SW480 (cell line): ENCODE results near the gene CHID1.

Source experiments
- DNase-seq: peaks from one replicate; pipeline ENCODE4 v3.0.0-alpha.2; 2016; ENCODE audit warnings: low spot score

The CHID1 gene

DNA sequence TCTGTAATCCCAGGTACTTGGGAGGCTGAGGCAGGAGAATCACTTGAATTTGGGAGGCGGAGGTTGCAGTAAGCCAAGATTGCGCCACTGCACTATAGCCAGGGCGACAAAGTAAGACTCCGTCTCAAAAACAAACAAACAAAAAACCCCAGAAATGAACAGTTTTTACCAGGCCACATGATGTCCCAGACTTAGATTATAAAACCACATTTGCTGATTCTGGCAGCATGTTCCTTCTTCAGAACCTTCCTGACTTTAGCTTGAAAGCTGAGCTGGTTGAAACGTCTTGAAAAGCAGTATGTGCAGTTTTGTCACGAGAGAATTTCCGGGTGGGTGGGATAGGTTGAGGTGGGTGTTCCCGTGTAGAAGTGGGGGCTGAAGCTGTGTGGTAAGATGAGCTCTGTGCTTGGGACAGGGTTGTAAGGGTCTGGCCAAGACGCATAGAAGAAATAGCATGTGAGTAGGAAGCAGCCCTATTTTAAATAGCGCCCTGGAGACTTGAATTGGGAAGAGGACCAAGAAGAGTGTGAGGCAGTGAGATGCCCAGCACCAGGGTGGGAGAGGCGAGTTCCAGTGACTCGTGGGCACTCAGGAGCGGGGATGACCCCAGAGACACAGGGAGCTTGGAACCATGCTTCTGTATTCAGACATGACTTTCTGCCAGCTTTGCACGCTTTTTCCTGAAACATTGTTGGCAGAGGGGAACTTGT, 22.7 kb upstream of the CHID1 start:
- DNase-seq: no peak

DNA sequence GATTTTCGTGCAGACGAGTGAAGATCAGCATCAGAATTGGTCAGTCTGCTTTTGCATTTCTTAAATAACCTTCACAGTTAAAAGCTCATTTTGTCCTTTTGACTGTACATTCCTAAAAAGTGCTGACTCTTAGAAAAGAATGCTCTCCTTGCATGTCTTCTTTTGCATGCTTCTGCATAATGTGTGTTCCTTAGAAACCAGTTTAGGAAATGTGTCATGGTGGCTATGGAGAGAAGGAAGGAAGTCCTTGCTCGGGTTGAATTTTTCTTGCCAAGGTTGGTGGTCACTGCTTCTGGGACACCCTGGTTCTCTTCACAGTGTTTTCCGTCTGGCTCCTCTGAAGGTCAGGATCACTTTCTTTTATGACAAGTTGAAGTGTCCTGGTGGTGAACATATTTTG, 21.8 kb upstream of the CHID1 start:
- no peak for DNase-seq

DNA sequence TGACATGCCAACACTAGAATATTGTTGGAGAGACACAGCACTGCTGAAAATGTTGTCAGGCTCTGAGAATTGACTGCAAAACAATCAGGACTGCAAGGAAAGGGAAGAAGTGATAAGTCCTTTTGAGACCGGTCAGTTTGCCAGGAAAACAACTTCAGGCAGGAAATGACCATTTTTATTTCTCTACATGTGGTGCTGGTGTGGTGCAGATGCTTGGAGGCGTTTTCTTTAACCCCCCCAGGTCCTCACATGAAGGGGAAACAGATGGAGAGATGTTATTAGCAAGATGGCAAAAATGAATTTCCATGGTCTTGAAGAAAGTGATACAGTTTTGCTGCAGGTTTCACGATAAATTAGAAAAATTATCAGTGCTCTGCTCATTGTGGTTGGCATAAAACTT, 20.8 kb upstream of the CHID1 start:
- no peak for DNase-seq

DNA sequence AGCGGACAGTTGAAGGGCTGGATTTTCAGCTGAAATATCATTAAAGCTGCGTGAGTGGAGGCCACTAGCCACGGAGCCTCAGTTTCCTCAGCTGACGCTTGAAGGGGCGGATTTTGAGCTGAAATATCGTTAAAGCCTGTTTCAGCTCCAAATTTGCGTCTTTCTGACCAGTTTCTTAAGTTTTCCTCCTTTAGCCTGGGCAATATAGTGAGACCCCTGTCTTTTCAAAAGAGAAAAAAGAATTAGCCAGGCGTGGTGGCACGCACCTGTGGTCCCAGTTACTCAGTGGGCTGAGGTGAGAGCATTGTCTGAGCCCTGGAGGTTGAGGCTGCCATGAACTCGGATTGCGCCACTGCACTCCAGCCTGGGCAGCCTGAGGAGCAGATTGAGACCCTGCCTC, 18.8 kb upstream of the CHID1 start:
- DNase-seq: no peak

DNA sequence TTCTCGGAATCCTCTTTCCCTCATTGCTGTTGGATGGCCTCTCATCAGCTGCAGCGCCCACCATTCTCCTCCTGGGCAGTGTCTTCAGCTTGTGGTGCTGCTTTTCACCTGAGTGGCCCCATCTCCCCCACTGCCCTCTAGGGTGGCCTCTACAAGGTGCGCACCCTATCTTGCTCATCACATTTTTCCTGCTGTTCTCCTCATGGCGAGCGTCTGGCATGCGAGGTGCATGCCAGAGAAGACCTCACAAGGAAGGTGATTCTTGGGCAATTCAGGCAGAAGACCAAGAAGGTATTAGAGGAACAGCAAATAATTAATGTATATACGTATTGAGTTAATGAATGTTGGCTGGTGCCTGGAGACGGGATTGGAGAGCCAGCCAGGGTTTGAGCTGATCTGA, 18.2 kb upstream of the CHID1 start:
- DNase-seq: no peak

DNA sequence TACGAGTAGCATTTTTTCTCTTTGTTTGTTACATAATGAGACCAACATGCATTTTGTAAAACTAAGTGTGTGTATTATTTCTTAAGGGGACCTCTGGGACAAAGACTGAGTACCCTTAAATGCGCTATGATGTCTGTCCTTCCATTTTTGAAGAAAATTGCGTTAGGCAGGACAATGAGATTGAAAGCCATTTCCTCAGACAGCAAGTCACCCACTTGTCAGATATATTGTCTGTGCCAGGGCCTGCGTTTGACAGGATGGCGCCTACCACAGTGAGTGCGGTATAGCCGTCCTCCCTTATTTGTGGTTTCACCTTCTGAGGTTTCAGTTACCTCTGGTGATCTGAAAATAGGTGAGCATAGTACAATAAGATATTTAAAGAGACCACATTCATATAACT, 17.3 kb upstream of the CHID1 start:
- no peak for DNase-seq

DNA sequence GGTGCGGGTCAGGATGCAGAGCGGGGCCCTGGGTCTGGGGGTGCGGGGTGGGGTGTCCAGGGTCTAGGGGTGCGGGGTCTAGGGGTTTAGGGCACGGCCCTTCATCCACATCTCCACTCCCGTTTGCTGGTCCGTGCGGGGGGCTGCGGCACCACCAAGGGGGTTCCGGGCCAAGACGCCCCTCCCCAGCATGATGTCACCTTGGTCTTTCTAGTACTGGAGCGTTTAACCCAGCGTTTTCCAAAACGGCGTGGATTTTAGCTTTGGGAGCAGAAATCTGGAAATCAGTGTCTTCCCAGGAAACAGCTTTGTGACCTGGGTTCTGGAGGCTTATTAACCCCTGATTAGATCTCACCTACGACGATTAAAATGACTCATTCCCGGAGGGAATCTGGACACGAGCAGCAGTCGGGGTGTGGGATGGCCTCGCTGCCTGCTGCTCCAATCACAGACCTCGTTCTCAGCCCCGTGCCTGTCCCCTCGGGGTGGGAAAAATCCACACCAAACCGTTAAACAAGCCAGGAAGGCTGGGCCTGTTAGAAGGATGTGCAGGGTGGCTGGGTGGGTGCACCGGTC, 15.8 kb upstream of the CHID1 start:
- DNase-seq: peak; percentile 35

DNA sequence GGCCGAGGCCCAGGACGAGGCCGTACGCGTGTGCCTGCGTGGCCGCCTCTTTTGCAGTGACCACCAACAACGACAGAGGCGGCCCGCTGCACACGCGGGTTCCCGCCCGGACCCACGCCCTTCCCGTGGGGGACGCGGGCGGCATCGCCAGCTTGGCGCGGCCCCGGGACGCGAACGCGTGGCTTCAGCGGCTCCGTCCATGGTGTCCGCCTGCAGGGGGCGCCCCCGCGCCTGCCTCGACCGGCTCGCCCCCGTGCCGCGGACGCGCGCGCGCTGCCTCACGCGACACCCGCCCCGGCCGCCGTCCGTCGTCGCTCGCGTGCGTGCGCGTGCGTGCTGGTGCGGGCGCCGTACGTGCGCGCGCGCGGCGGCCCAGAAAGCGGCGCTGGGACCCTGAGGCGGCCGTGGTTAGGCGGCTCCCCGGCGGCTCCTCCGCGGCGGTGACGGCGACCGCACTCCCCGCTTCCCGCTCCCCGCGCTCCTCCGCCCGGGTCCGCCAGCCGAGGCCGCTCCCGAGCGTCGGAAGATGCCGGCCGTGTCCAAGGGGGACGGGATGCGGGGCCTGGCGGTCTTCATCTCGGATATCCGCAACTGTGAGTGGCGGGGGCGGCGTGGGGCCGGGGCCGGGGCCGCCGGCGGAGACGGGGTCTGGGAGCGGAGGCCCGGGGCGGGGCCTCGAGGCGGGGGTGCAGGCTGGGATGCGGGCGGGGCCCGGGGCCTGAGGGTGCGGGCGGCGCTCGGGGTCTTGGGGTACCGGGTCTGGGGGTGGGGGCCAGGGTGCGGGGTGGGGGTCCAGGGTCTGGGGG, 15.1 kb upstream of the CHID1 start, which contains the start of gene AP2A2:
Gene AP2A2 (plus strand): TSS at position 375 of the 806 bp plus-strand sequence. CDS start 152 bp downstream, at position 527.
- DNase-seq: peak; percentile 76

DNA sequence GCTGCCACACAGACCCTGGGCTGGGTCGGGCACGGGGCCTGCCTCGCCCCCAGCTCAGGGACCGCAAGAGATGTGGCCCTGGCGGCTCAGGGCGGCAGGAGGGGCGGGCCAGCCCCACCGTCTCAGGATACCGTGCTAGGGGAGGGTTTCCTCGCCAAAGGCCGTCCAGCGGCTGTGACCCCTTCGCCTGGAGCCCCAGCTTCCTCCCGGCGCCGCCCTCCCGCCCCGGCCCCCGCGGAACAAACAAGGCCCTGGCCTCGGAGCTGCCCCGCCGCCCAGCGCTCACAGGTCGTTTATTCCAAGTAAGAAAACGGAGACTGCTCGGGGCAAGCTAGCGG, 14.5 kb upstream of the CHID1 start:
- DNase-seq: no peak

DNA sequence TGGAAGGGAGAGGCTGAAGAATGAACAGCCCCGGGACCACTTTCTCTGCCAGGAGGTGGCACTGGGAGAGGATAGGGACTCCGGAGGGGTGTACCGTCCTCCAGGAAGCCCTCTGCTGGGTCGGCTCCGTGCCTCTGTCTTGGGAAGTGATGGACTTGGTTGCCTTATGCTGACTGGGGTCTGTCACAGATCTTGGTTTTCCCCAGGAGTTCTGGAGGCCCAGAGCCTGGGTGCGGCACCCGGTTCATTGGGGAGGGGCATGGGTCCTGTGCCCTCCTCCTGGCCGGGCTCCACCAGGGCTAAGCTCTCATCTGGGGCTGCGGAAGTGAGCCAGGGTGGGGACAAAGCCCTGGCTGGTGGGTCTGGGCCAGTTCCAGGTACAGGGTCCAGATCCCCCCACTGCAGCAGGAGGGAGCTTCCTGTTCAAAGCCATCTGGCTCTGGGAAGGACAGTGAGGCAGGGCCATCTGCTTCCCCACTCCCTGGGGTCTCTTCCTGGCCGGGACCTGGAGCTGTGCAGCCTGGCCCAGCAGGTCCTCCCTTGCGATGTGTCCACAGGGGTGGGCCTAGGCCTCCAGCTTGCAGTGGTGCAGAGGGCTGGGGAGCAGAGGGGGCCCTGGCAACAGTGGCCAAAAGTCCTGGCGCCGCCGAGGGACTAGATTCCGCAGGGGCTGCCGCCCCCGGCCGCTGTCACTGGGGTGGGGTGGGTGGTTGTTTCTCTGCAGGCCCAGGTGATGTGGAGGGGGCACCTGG, 14.0 kb upstream of the CHID1 start:
- no peak for DNase-seq

DNA sequence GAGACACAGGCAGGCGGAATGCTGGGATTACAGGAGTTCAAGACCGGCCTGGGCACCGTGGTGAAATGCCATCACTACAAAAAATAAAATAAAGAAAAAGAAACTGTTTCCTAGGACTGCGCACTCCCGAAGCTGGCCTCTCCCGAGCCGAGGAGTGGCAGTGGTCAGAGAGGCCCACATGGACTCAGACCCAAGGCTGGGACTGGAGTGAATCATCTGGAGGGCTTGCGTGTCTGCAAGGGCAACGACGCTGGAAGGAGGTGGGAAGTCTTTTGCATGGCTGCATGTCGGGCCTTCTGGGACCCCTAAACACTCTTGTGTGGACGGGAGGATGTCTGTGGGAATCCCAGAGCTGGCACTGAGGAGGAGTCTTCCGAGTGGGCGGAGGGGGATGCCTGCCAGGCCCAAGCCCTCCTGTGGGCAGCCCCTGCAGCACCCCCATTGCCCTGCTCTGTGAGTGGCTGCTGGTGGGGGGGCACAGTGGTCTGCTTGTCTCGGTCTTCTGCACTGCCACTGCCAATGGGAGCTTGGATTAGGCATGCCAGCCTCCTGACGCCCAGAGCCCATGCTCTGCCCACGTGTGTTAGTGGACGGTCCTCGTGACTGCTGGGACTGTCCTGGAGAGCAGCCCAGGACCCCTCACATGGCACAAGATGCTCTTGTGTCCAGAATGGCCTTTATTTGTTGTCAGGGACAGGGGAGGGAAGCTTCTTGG, 13.2 kb upstream of the CHID1 start:
- no peak for DNase-seq

DNA sequence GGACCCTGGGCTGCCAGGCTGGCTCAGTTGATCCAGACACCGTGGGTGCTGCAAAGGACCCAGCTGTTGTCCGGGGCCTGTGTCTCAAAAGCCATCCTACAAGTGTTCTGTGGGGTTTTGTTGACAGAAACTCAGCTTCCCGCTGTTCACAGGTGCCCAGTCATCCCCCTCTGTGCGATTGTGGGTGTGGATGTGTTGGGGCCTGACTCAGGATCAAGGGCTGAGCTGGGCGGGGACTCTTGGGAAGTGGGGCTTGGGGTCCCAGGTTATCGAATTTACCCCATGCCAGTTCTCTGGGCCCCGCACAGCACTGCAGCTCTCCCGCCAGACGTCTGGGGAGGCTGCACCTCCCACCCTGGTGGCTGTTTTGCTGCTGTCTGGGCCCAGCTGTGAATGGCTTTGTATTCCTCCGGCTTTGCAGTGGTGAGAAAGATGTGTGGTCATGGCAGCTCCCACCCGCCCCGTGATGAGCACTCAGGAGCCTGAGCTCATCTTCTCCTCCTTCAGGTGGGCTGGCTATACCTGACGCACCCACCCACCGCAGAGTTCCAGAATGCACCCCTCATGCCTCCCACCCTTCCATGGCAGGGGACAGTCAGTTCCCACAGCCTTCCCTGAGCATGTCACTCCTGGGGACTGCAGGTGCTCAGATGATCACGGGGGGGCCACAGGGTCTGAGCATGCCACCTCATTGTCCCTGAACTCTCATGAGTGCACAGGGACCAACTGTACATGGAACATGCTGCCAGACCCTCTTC, 11.5 kb upstream of the CHID1 start:
- DNase-seq: no peak

DNA sequence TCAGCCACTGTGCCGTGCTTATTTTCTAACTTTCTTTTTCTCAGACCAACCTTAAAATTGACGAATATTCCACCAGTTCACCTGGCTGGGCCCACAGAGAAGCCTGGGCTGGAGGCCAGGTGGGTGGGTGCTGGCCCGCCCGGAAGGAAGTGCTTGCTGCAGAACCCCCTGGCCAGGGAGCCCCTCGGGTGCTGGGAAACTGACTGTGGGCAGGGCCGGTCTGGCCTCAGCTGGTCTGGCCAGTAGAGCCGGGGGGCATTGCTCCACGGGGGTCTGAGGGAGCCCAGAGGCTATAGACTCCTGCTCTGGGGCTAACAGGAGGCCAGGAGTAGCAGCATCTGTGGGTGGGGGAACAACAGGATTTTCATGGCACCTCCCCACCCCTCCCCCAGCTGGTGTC, 6.8 kb upstream of the CHID1 start:
- DNase-seq: no peak

DNA sequence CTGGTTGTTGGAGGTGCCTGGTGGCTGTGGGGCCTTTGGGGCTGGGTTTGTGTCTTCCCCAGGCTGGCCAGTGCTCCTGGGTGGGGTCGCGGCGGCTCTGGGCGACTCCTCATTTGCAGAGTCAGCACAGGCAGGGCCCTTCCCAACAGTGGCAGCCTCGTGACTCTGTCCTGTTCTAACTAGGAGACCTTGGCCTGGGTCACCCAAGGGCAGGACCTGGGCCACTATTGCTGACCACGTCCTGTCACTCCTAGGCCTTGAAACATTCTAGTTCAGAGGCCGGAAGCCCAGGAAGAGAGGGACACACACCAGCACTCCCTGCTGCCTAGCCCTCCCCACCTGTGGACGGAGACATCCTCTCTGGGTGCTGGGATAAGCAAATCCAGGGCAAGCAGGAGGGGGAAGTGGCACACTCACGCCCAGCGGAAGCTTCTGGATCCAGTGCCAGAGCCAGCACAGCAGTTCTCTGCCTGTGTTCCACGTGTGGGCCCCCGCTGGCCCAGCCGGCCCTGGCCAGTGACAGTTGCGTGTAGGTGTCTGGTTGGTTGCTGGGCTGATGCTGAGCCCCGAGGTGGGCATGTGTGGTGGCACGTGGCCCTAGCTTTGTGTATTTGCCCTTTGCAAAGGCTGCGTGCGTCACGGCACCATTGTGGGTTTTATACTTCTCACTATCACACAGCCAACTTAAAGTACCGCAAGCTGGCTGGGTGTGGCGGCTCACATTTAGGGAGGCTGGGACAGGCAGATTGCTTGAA, 4.3 kb upstream of the CHID1 start:
- DNase-seq: no peak

DNA sequence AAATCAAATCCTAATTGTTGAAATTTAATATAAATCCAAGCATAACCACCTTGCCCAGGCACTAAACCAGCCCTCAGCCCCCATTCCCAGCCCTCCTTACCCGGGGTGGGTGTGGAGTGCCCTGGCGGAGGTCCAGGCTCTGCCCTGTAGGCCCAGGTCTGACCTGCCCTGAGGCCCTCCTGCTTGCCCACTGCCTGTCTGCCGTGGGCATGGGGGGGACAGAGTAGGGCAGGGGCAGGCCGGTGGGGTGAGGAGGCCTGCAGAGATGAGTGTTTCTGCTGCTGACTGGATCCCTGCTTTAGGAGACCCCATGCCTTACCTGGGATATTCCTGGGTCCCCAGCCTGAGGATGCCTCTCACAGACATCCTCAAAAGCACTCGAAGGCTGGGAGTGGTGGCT, 3.6 kb upstream of the CHID1 start:
- no peak for DNase-seq

DNA sequence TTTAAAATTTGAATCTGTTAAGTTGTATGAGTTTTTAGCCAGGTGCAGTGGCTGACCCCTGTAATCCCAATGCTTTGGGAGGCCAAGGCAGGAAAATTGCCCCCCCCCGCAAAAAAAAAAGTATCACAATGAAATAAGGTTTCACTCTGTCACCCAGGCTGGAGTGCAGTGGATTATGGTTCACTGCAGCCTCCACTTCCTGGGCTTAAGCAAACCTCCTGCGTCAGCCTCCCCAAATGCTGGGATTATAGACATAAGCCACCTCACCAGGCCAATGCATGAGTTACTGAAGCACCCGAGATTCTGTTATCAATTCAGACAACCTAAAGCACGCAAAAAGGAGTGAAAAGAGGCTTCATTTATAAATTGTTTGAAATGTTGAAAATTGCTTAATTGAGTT, 2.4 kb upstream of the CHID1 start:
- DNase-seq: no peak

DNA sequence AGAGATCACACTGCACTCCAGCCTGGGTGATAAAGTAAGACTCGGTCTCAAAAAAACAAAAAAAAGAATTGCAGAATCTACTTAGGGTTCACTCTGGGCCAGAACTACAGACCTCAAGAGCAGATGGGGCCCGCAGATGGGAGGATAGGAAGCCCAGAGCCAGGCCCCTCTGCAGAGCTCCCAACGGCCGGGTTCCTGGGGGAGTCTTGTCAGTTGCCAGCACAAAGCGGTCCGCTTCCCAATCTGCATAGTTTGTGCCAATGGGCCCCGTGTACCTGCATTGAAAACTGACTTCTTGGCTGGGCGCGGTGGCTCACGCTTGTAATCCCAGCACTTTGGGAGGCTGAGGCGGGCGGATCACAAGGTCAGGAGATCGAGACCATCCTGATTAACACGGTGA, 1.7 kb upstream of the CHID1 start:
- DNase-seq: no peak

DNA sequence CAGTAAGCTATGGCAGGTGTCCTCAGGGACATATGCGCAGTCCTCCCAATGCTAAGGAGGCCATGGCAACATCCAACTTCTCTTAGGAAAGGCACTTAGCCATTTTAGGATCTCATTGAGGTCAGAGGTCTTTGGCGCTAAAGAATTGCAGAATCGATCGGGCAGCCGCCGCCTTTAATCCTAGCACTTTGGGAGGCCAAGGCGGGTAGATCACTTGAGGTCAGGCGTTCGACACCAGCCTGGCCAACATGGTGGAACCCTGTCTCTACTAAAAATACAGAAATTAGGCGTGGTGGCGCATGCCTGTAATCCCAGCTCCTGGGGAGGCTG, 1.2 kb upstream of the CHID1 start:
- DNase-seq: no peak

DNA sequence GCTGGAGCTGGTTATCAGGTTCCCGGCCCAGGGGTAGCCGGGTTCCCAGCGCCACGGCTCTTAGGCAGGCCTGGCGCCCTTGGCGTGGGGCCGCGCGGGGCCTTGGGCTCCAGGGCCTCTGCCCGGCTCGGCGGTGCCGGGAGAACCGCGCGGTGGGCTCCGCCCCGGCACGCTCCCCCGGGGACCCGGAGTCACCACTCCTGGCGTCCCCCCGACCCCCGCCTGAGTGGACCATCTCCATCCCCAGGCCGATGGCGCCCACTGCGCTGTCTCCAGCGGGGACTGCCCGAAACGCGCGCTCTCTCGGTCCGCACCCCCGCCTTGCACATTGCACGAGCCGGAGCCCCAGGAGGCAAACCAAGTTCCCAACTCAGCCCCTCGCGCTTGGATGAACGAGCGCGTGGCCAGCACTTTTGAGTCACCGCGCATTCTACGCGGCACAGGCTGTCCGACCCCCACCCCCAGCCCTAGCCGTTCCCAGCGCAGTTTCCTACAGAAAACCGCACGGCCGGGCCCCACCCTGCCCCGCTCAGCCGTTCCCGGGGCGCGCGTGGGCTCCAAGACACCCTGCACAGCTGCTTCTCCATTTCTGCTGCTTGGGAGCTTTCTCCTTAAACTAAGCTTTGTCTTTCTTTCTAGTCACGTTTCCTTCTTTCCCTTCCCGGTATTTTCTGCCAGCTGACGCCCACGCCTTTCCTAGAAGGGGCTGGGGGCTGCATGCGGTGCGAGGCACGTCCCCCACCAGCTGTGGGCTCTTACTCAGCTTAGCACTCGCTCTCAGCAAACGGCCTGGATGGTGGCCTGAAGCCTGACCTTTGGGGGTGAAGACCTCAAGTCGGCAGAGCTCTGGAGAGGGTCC, 650 bp upstream of the CHID1 start:
- DNase-seq: peak; percentile 28
